Activated naive CD4-positive, alpha-beta T cell treated with anti-CD3 and anti-CD28 coated beads for 36 hours (primary cell): ENCODE data around the gene INPP5K. TPM values are rescaled to one million over a fixed set of nuclear protein-coding genes. Genes with fewer than 3 reads are reported as not detected.
A peak's percentile ranks its signal among the peaks of the same experiment; 100 is the strongest.

ENCODE experiments used
- CTCF ChIA-PET: fragments of 350-600 bp; sonication (Branson Sonifier 250); formaldehyde crosslinking; loops from one replicate; lab custom pipeline; 2021; ENCODE audit warnings: antibody characterized with exemption; lab: Charles Lee
- DNase-seq: peaks from one replicate; pipeline ENCODE4 v3.0.0-alpha.2; 2020
- H3K27ac Mint-ChIP-seq: one replicate; pipeline ENCODE4 v1.8.0; 2021; ENCODE audit warnings: mild to moderate bottlenecking, mixed read lengths
- H3K27me3 Mint-ChIP-seq: one replicate; pipeline ENCODE4 v1.8.0; 2021; ENCODE audit warnings: low read depth, mixed read lengths
- H3K36me3 Mint-ChIP-seq: one replicate; pipeline ENCODE4 v1.8.0; 2021; ENCODE audit warnings: low read depth, mixed read lengths
- H3K4me1 Mint-ChIP-seq: one replicate; pipeline ENCODE4 v1.8.0; 2021; ENCODE audit warnings: low read depth, mixed read lengths
- H3K4me3 Mint-ChIP-seq: one replicate; pipeline ENCODE4 v1.8.0; 2021; ENCODE audit warnings: mild to moderate bottlenecking, moderate library complexity, mixed read lengths
- H3K9me3 Mint-ChIP-seq: one replicate; pipeline ENCODE4 v1.8.0; 2021; ENCODE audit warnings: mixed read lengths
- intact Hi-C: fragments of 100-400 bp; cut with micrococcal nuclease; formaldehyde crosslinking; loops from one replicate; pipeline ENCODE4 v1.15.1; 2023
- total RNA-seq, 2 experiments: library from RNA; stranded (reverse); gene quantifications; one replicate each; pipeline ENCODE4 v1.2.3, GENCODE V29; 2021

The INPP5K gene
- total RNA-seq, 2 experiments from 2014 or later: 17.1 to 18.2 TPM

GRCh38 chr17:1495265-1495989 lies 21.0 kb downstream of the INPP5K start:
- Mint-ChIP-seq H3K27ac (no peak overlapping the region), H3K4me3 (no peak overlapping the region), H3K9me3 (no peaks in the 10 kb centered on the region), H3K4me1 (peaks cover 11% of the 10 kb centered on the region), H3K36me3 (no peaks in the 10 kb centered on the region), H3K27me3 (peaks cover 6% of the 10 kb centered on the region)
- DNase-seq: no peak
- CTCF ChIA-PET: interaction anchor here (1.0 to 1.1 kb wide), 2 partner anchors 15 to 130 kb away, joined by 3 read pairs; no protein-coding TSS in a partner anchor
- intact Hi-C loops: no loop called here

GRCh38 chr17:1494736-1495253 lies 21.6 kb downstream of the INPP5K start:
- Mint-ChIP-seq H3K9me3 (no peaks in the 10 kb centered on the region), H3K4me1 (peaks cover 15% of the 10 kb centered on the region), H3K36me3 (no peaks in the 10 kb centered on the region), H3K4me3 (no peak overlapping the region), H3K27ac (no peak overlapping the region), H3K27me3 (peaks cover 6% of the 10 kb centered on the region)
- CTCF ChIA-PET: interaction anchor here (1.0 to 1.1 kb wide), 2 partner anchors 16 to 130 kb away, joined by 3 read pairs; no protein-coding TSS in a partner anchor
- intact Hi-C loops: no loop called here
- DNase-seq: no peak

GRCh38 chr17:1494203-1494602 lies 22.2 kb downstream of the INPP5K start:
- no peak for DNase-seq
- CTCF ChIA-PET: no interaction called here

GRCh38 chr17:1493291-1493980 lies 23.0 kb downstream of the INPP5K start:
- H3K4me1 Mint-ChIP-seq: peaks cover 16% of the 10 kb centered on the region
- CTCF ChIA-PET: no interaction called here
- H3K9me3 Mint-ChIP-seq: no peaks in the 10 kb centered on the region
- no peak for DNase-seq
- peaks cover 6% of the 10 kb centered on the region for H3K27me3 Mint-ChIP-seq
- no peak overlapping the region for H3K27ac Mint-ChIP-seq
- no peaks in the 10 kb centered on the region for H3K36me3 Mint-ChIP-seq
- intact Hi-C loops: no loop called here
- H3K4me3 Mint-ChIP-seq: no peak overlapping the region

More at GRCh38 chr17:1494203-1494602, 22.2 kb downstream of the INPP5K start:
- Mint-ChIP-seq H3K27me3 (peaks cover 6% of the 10 kb centered on the region), H3K36me3 (no peaks in the 10 kb centered on the region), H3K27ac (no peak overlapping the region), H3K4me3 (no peak overlapping the region), H3K4me1 (peaks cover 15% of the 10 kb centered on the region), H3K9me3 (no peaks in the 10 kb centered on the region)
- intact Hi-C loops: no loop called here

GRCh38 chr17:1492249-1493206 lies 23.9 kb downstream of the INPP5K start, which contains the start of gene MYO1C:
Gene MYO1C (minus strand): TSS chr17:1492686. CDS start chr17:1492487, 199 bp downstream.
- Mint-ChIP-seq H3K27me3 (peaks cover 8% of the 10 kb centered on the region), H3K4me1 (peaks cover 20% of the 10 kb centered on the region)
- intact Hi-C loops: no loop called here

GRCh38 chr17:1491443-1492248 lies 24.8 kb downstream of the INPP5K start:
- no peaks in the 10 kb centered on the region for H3K36me3 Mint-ChIP-seq
- H3K4me1 Mint-ChIP-seq: peaks cover 26% of the 10 kb centered on the region
- intact Hi-C loops: no loop called here
- H3K27ac Mint-ChIP-seq: peak overlapping the region; percentile 69
- H3K27me3 Mint-ChIP-seq: peaks cover 8% of the 10 kb centered on the region
- H3K4me3 Mint-ChIP-seq: peak overlapping the region; percentile 84
- no peaks in the 10 kb centered on the region for H3K9me3 Mint-ChIP-seq
- CTCF ChIA-PET: no interaction called here
- peak; percentile 37 for DNase-seq

More at GRCh38 chr17:1492249-1493206, 23.9 kb downstream of the INPP5K start, which contains the start of gene MYO1C:
- peak within 1 kb of the TSS; percentile 84 for H3K4me3 Mint-ChIP-seq
- CTCF ChIA-PET: no interaction called here
- no peaks in the 10 kb centered on the region for H3K36me3 Mint-ChIP-seq
- no peak for DNase-seq
- peak within 1 kb of the TSS; percentile 69 for H3K27ac Mint-ChIP-seq
- no peaks in the 10 kb centered on the region for H3K9me3 Mint-ChIP-seq

- H3K4me3 Mint-ChIP-seq: peak overlapping the region; percentile 82
- CTCF ChIA-PET: no interaction called here
- intact Hi-C loops: no loop called here
- H3K9me3 Mint-ChIP-seq: no peaks in the 10 kb centered on the region
- H3K36me3 Mint-ChIP-seq: no peaks in the 10 kb centered on the region
- H3K4me1 Mint-ChIP-seq: peaks cover 29% of the 10 kb centered on the region
- no peak overlapping the region for H3K27ac Mint-ChIP-seq
- H3K27me3 Mint-ChIP-seq: peaks cover 8% of the 10 kb centered on the region
- DNase-seq: peak; percentile 70
These were observed 25.6 kb downstream of the INPP5K start for GRCh38 chr17:1490643-1491442.

- no peaks in the 10 kb centered on the region for H3K9me3 Mint-ChIP-seq
- peaks cover 8% of the 10 kb centered on the region for H3K27me3 Mint-ChIP-seq
- no peak for DNase-seq
- H3K27ac Mint-ChIP-seq: no peak overlapping the region
- peak overlapping the region; percentile 52 for H3K4me3 Mint-ChIP-seq
- intact Hi-C loops: loop anchor here (1.0 kb wide), 1 partner anchor 27 kb away; the partner anchor contains the start of gene INPP5K
- H3K36me3 Mint-ChIP-seq: no peaks in the 10 kb centered on the region
- peaks cover 32% of the 10 kb centered on the region for H3K4me1 Mint-ChIP-seq
- CTCF ChIA-PET: interaction anchor here (1.5 kb wide), 1 partner anchor 124 kb away, joined by 9 read pairs; no protein-coding TSS in a partner anchor
These were observed 27.6 kb downstream of the INPP5K start for GRCh38 chr17:1488826-1489270.

GRCh38 chr17:1487939-1488825 lies 28.2 kb downstream of the INPP5K start:
- peak; percentile 59 for DNase-seq
- H3K4me3 Mint-ChIP-seq: peak overlapping the region; percentile 78
- intact Hi-C loops: loop anchor here (1.0 kb wide), 2 partner anchors 28 to 32 kb away; partner anchors contain the start of genes CRK and INPP5K
- no peak overlapping the region for H3K27ac Mint-ChIP-seq
- peaks cover 8% of the 10 kb centered on the region for H3K27me3 Mint-ChIP-seq
- H3K9me3 Mint-ChIP-seq: no peaks in the 10 kb centered on the region
- peaks cover 32% of the 10 kb centered on the region for H3K4me1 Mint-ChIP-seq
- H3K36me3 Mint-ChIP-seq: no peaks in the 10 kb centered on the region
- CTCF ChIA-PET: interaction anchor here (1.5 kb wide), 1 partner anchor 123 kb away, joined by 9 read pairs; no protein-coding TSS in a partner anchor
